ENCODE measurements around the gene ACSL3. TPM values are rescaled to one million over a fixed set of nuclear protein-coding genes. Genes with fewer than 3 reads are reported as not detected.

The ACSL3 gene
- total and polyA plus RNA-seq, 2 donors (not counting 1 experiment from before 2014, with no cell fraction given): 6.7 to 46.0 TPM

DNA sequence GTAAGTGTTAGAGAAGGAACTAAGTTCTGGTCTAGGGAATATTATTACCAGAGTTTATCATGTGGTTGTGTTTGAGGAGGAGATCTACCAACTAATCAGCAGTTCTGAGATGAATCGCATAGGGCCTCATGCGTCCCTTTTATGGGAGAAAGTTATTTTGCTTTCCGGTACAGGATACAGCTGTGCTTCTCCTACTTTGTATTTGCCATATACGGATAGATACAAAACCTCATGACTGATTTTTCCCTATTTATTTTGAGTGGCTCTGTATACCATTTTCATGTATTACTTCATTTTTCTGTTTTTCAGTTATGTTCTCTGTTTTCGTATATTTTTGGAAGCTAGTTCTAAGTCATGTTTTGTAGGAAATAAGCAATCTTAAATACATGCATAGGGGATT, 66.8 kb downstream of the ACSL3 start:
- CTCF ChIA-PET: interaction anchor here (0.6 to 0.9 kb wide), 2 partner anchors 11 to 1022 kb away, joined by 3 read pairs; no protein-coding TSS in a partner anchor
- Histone ChIP-seq H3K27ac (ENCODE audit: low read length in 2 of 2) (no peak overlapping the region), H3K9ac (ENCODE audit: low read length) (no peak overlapping the region), H3K4me2 (replicated peaks; ENCODE audit: low read depth, low read length, poor library complexity, severe bottlenecking) (no peak overlapping the region), H4K20me1 (ENCODE audit: control insufficient read depth, insufficient read depth, low read length, poor library complexity, severe bottlenecking) (no peaks in the 10 kb centered on the region), H3K4me3 (ENCODE audit: control extremely low read depth in 1 of 5, extremely low read depth in 1 of 5, insufficient read depth in 1 of 5, low read depth in 2 of 5, low read length in 4 of 5) (no peak overlapping the region), H3K9me3 (ENCODE audit: control extremely low read depth in 1 of 3, control insufficient read depth in 2 of 3, insufficient read depth in 1 of 3, low read length in 2 of 3) (no peaks in the 10 kb centered on the region), H3K27me3 (replicated peaks in 1 of 4; ENCODE audit: control extremely low read depth in 1 of 4, control insufficient read depth in 3 of 4, insufficient read depth in 4 of 4, low read length in 3 of 4) (no peaks in the 10 kb centered on the region), H3K4me1 (ENCODE audit: control insufficient read depth in 2 of 2, insufficient read depth in 2 of 2, low read length in 2 of 2) (no peaks in the 10 kb centered on the region), H3K36me3 (replicated peaks in 1 of 2; ENCODE audit: control extremely low read depth in 1 of 2, control insufficient read depth in 1 of 2, extremely low read depth in 1 of 2, insufficient read depth in 2 of 2, low read length in 1 of 2) (peaks cover 11 to 25% of the 10 kb centered on the region in 2 experiments), H3K79me2 (ENCODE audit: control insufficient read depth, insufficient read depth, low read length) (no peaks in the 10 kb centered on the region), H2AFZ (ENCODE audit: insufficient read depth, low read depth, low read length, poor library complexity, severe bottlenecking) (no peak overlapping the region)
- intact Hi-C loops (cut with micrococcal nuclease): no loop called here
- ATAC-seq (ENCODE audit: low read depth) (no peak), DNase-seq (no peak)
- Mint-ChIP-seq H3K27ac (no peak overlapping the region), H3K4me1 (no peaks in the 10 kb centered on the region), H3K27me3 (no peaks in the 10 kb centered on the region), H3K9me3 (ENCODE audit: insufficient read depth) (no peaks in the 10 kb centered on the region), H3K4me3 (no peak overlapping the region)
- TF ChIP-seq, protein P1, sequence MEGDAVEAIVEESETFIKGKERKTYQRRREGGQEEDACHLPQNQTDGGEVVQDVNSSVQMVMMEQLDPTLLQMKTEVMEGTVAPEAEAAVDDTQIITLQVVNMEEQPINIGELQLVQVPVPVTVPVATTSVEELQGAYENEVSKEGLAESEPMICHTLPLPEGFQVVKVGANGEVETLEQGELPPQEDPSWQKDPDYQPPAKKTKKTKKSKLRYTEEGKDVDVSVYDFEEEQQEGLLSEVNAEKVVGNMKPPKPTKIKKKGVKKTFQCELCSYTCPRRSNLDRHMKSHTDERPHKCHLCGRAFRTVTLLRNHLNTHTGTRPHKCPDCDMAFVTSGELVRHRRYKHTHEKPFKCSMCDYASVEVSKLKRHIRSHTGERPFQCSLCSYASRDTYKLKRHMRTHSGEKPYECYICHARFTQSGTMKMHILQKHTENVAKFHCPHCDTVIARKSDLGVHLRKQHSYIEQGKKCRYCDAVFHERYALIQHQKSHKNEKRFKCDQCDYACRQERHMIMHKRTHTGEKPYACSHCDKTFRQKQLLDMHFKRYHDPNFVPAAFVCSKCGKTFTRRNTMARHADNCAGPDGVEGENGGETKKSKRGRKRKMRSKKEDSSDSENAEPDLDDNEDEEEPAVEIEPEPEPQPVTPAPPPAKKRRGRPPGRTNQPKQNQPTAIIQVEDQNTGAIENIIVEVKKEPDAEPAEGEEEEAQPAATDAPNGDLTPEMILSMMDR (IDR thresholded peaks at IDR 0.05): no peak
- TF ChIP-seq EZH2 (IDR thresholded peaks at IDR 0.05; ENCODE audit: borderline replicate concordance, insufficient read depth, low read depth, low read length, poor library complexity, severe bottlenecking): no peak
- POLR2A ChIA-PET: no interaction called here
- WGBS (ENCODE audit: insufficient coverage): no CpG with 5 or more reads among the region's 5 CpGs

DNA sequence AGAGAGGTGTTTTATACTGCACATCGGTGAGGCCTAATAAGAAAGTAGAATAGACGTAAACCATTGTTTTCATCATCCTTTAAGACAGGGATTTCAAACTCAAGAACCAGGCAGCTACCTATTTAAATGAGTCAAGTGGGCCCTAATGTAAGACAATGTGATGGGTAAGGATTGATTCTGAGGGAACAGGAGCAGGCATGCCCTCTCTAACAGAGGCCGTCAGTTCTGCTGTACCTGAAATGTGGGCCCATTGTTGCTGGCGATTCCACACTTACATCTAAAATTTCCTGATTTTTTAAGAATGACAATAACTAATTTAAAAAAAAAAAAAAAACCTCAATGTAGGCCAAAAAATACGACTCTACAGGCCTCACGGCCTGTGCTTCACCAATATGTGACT, 67.5 kb downstream of the ACSL3 start:
- Histone ChIP-seq H3K36me3 (replicated peaks in 1 of 2; ENCODE audit: control extremely low read depth in 1 of 2, control insufficient read depth in 1 of 2, extremely low read depth in 1 of 2, insufficient read depth in 2 of 2, low read length in 1 of 2) (peaks cover 6 to 23% of the 10 kb centered on the region in 2 experiments), H3K9ac (ENCODE audit: low read length) (no peak overlapping the region)
- H3K9me3 Mint-ChIP-seq (ENCODE audit: insufficient read depth): no peaks in the 10 kb centered on the region

More for the DNA sequence above, 67.5 kb downstream of the ACSL3 start:
- no peak overlapping the region for H3K27ac ChIP-seq (ENCODE audit: low read length in 2 of 2)
- H3K27me3 ChIP-seq (replicated peaks in 1 of 4; ENCODE audit: control extremely low read depth in 1 of 4, control insufficient read depth in 3 of 4, insufficient read depth in 4 of 4, low read length in 3 of 4): no peaks in the 10 kb centered on the region
- H3K4me3 Mint-ChIP-seq: no peak overlapping the region
- H3K79me2 ChIP-seq (ENCODE audit: control insufficient read depth, insufficient read depth, low read length): no peaks in the 10 kb centered on the region
- no peaks in the 10 kb centered on the region for H3K4me1 ChIP-seq (ENCODE audit: control insufficient read depth in 2 of 2, insufficient read depth in 2 of 2, low read length in 2 of 2)
- H3K4me1 Mint-ChIP-seq: no peaks in the 10 kb centered on the region
- H3K27me3 Mint-ChIP-seq: no peaks in the 10 kb centered on the region
- no CpG with 5 or more reads among the region's 6 CpGs for WGBS (ENCODE audit: insufficient coverage)
- H3K4me2 ChIP-seq (replicated peaks; ENCODE audit: low read depth, low read length, poor library complexity, severe bottlenecking): no peak overlapping the region
- POLR2A ChIA-PET: no interaction called here
- DNase-seq (no peak), ATAC-seq (ENCODE audit: low read depth) (no peak)
- CTCF ChIA-PET: interaction anchor here (0.6 to 0.9 kb wide), 2 partner anchors 10 to 1022 kb away, joined by 3 read pairs; no protein-coding TSS in a partner anchor
- no peak overlapping the region for H3K27ac Mint-ChIP-seq
- intact Hi-C loops (cut with micrococcal nuclease): no loop called here
- no peaks in the 10 kb centered on the region for H3K9me3 ChIP-seq (ENCODE audit: control extremely low read depth in 1 of 3, control insufficient read depth in 2 of 3, insufficient read depth in 1 of 3, low read length in 2 of 3)
- H3K4me3 ChIP-seq (ENCODE audit: control extremely low read depth in 1 of 5, extremely low read depth in 1 of 5, insufficient read depth in 1 of 5, low read depth in 2 of 5, low read length in 4 of 5): no peak overlapping the region
- no peak overlapping the region for H2AFZ ChIP-seq (ENCODE audit: insufficient read depth, low read depth, low read length, poor library complexity, severe bottlenecking)
- TF ChIP-seq, protein P1 (IDR thresholded peaks at IDR 0.05): no peak
- no peak for TF ChIP-seq EZH2 (IDR thresholded peaks at IDR 0.05; ENCODE audit: borderline replicate concordance, insufficient read depth, low read depth, low read length, poor library complexity, severe bottlenecking)
- no peaks in the 10 kb centered on the region for H4K20me1 ChIP-seq (ENCODE audit: control insufficient read depth, insufficient read depth, low read length, poor library complexity, severe bottlenecking)
